MM.1S (cell line): ENCODE measurements around the gene SCN4A.

ENCODE experiments used
- DNase-seq: peaks from one replicate; pipeline ENCODE4 v3.0.0-alpha.2; 2015
- H2AFZ ChIP-seq: fragments of 300-600 bp; sonication (generic); 2 replicates; pipeline ENCODE4 v1.6.0; 2016; ENCODE audit warnings: antibody characterized with exemption, low read length
- H3F3A ChIP-seq: fragments of 300-600 bp; sonication (generic); 2 replicates; pipeline ENCODE4 v1.6.1; 2016; ENCODE audit warnings: mild to moderate bottlenecking, antibody characterized with exemption, low read length, moderate library complexity, mixed read lengths; ENCODE audit not compliant: insufficient read depth
- H3K27ac ChIP-seq: fragments of 300-600 bp; sonication (generic); 2 replicates; pipeline ENCODE4 v1.5.1; 2016; ENCODE audit warnings: mild to moderate bottlenecking, low read length
- H3K27me3 ChIP-seq: fragments of 300-600 bp; sonication (generic); replicated peaks from 2 replicates; pipeline ENCODE4 v1.6.0; 2016; ENCODE audit warnings: low read length; ENCODE audit not compliant: insufficient read depth
- H3K36me3 ChIP-seq: fragments of 300-600 bp; sonication (generic); replicated peaks from 2 replicates; pipeline ENCODE4 v1.6.1; 2016; ENCODE audit warnings: mild to moderate bottlenecking, low read length, mixed read lengths; ENCODE audit not compliant: insufficient read depth
- H3K4me1 ChIP-seq: fragments of 300-600 bp; sonication (generic); 2 replicates; pipeline ENCODE4 v1.6.1; 2016; ENCODE audit warnings: low read length, mixed read lengths
- H3K4me2 ChIP-seq: fragments of 300-600 bp; sonication (generic); 2 replicates; pipeline ENCODE4 v1.6.0; 2016; ENCODE audit warnings: low read depth, low read length
- H3K4me3 ChIP-seq: fragments of 300-600 bp; sonication (generic); 2 replicates; pipeline ENCODE4 v1.5.1; 2016; ENCODE audit warnings: low read length, mixed read lengths
- H3K79me2 ChIP-seq: fragments of 300-600 bp; sonication (generic); 2 replicates; pipeline ENCODE4 v1.6.1; 2016; ENCODE audit warnings: mixed run types, low read length, mixed read lengths
- H3K9ac ChIP-seq: fragments of 300-600 bp; sonication (generic); 2 replicates; pipeline ENCODE4 v1.6.1; 2016; ENCODE audit warnings: low read length, mixed read lengths
- H3K9me2 ChIP-seq: fragments of 300-600 bp; sonication (generic); replicated peaks from 2 replicates; pipeline ENCODE4 v1.6.1; 2016; ENCODE audit warnings: mild to moderate bottlenecking, low read length, mixed read lengths; ENCODE audit not compliant: insufficient read depth
- H3K9me3 ChIP-seq: fragments of 300-600 bp; sonication (generic); replicated peaks from 2 replicates; pipeline ENCODE4 v1.6.1; 2016; ENCODE audit warnings: mild to moderate bottlenecking, low read length, mixed read lengths; ENCODE audit not compliant: insufficient read depth
- H4K20me1 ChIP-seq: fragments of 300-600 bp; sonication (generic); 2 replicates; pipeline ENCODE4 v1.6.1; 2016; ENCODE audit warnings: mild to moderate bottlenecking, low read length, moderate library complexity, mixed read lengths; ENCODE audit not compliant: insufficient read depth
- EZH2 ChIP-seq: fragments of 300-600 bp; sonication (generic); optimal IDR thresholded peaks from 2 replicates; pipeline ENCODE3; 2017; ENCODE audit warnings: low read depth, mild to moderate bottlenecking, antibody characterized with exemption, low read length, mixed read lengths
- EZH2phosphoT487 ChIP-seq: fragments of 300-600 bp; sonication (generic); IDR thresholded peaks from 2 replicates; pipeline ENCODE4 v1.6.1; 2018; ENCODE audit warnings: antibody characterized with exemption, low read length
- TF ChIP-seq, protein P1 (sequence below): fragments of 300-600 bp; sonication (generic); IDR thresholded peaks from 2 replicates; pipeline ENCODE4 v1.5.1; 2016; ENCODE audit warnings: antibody characterized with exemption, low read length, mixed read lengths

Gene SCN4A

DNA sequence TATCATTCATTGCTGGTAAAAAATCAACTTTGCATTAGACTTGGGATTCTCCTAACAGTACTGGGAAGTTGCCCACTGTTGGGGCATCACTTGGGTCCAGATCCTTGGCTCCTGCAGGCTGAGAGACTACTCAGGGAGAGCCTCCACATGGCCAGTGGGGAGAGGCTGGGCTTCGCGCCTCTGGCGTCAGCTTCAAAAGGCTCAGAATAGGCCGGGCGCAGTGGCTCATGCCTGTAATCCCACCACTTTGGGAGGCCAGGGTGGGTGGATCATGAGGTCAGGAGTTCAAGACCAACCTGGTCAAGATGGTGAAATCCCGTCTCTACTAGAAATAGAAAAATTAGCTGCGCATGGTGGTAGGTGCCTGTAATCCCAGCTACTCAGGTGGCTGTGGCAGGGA is 58.2 kb downstream of the SCN4A start:
- no peaks in the 10 kb centered on the region for H3K4me1 ChIP-seq
- H3K27ac ChIP-seq, result no peak overlapping the region
- H3K27me3 ChIP-seq, result no peaks in the 10 kb centered on the region; the same call in 1 of the 2 replicates
- H3K9me3 ChIP-seq, result no peaks in the 10 kb centered on the region
- H3F3A ChIP-seq, result no peaks in the 10 kb centered on the region
- DNase-seq, result no peak
- H3K4me3 ChIP-seq, result no peak overlapping the region
- H3K9me2 ChIP-seq, result no peaks in the 10 kb centered on the region
- H4K20me1 ChIP-seq, result no peaks in the 10 kb centered on the region
- no peaks in the 10 kb centered on the region for H3K36me3 ChIP-seq
- no peak overlapping the region for H2AFZ ChIP-seq
- H3K4me2 ChIP-seq, result no peak overlapping the region
- H3K79me2 ChIP-seq, result no peaks in the 10 kb centered on the region
- TF ChIP-seq EZH2phosphoT487, result no peak
- TF ChIP-seq, protein P1, sequence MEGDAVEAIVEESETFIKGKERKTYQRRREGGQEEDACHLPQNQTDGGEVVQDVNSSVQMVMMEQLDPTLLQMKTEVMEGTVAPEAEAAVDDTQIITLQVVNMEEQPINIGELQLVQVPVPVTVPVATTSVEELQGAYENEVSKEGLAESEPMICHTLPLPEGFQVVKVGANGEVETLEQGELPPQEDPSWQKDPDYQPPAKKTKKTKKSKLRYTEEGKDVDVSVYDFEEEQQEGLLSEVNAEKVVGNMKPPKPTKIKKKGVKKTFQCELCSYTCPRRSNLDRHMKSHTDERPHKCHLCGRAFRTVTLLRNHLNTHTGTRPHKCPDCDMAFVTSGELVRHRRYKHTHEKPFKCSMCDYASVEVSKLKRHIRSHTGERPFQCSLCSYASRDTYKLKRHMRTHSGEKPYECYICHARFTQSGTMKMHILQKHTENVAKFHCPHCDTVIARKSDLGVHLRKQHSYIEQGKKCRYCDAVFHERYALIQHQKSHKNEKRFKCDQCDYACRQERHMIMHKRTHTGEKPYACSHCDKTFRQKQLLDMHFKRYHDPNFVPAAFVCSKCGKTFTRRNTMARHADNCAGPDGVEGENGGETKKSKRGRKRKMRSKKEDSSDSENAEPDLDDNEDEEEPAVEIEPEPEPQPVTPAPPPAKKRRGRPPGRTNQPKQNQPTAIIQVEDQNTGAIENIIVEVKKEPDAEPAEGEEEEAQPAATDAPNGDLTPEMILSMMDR, result no peak
- no peak for TF ChIP-seq EZH2
- no peak overlapping the region for H3K9ac ChIP-seq

DNA sequence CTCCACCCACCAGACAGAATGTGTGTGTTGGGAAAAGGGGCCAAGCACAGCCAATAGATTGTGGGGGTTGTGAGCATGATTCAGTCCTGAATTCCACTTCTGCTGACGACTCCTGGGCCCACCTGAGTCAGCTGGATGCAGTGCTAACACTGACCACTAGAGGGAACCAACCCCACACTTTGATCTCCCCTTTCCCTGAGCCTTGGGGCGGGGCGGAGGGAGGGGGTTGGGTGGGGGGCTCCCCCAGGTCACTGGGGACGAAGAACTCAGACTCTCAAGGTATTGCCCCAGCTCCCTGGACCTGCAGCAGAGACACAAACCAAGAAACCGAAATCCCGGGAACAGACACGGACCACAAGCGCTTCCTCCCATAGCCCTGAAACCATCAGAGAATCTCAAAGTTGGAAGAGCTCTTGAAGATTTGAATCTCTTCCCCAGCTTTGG is 61.0 kb downstream of the SCN4A start:
- TF ChIP-seq EZH2phosphoT487, result no peak
- TF ChIP-seq, protein P1, result peak; percentile 52
- no peak for TF ChIP-seq EZH2
- no peak overlapping the region for H3K4me2 ChIP-seq
- peak; percentile 20 for DNase-seq

DNA sequence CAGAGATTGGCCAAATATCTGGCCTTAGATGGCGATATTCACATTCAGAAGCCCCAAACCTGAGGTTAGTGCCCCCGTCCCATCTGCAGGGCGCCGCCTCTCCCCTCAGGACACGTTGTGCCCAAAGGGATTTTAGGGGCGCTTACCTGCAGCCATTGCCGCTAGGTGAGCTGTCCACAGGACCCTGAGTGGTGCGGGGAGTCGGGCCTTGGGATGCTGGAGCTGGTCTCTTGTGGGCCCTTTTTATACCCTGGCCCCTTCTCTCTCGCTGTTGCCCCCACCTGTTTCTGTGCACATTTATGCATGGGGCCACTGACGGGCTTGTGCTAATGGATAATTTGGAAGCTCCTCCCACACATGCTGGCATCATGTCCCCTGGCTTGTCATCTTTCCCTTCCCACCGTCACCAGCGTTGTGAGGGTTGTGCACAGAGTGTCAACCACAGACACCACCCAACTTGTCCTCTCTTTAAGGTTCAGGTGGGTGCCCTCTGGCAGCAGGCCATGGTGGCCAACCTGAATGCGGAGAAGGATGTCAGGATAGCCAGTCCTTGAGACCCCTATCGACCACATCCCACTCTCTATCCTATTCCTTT is 61.6 kb downstream of the SCN4A start, which contains the start of gene CSHL1:
TSS of gene CSHL1 (minus strand) at position 218 of the 595 bp plus-strand sequence. CDS start at position 156, 62 bp downstream.
- H3K9ac ChIP-seq, result no peak within 1 kb of the TSS
- no peak within 1 kb of the TSS for H2AFZ ChIP-seq
- H3K9me3 ChIP-seq, result no peaks in the 10 kb centered on the region
- H3K4me2 ChIP-seq, result no peak within 1 kb of the TSS
- H3F3A ChIP-seq, result no peaks in the 10 kb centered on the region
- H3K9me2 ChIP-seq, result no peaks in the 10 kb centered on the region
- H3K27me3 ChIP-seq, result no peaks in the 10 kb centered on the region; the same call in 1 of the 2 replicates
- TF ChIP-seq EZH2phosphoT487 (no peak), EZH2 (no peak)
- TF ChIP-seq, protein P1, result no peak
- no peaks in the 10 kb centered on the region for H4K20me1 ChIP-seq
- no peak for DNase-seq
- no peaks in the 10 kb centered on the region for H3K4me1 ChIP-seq
- no peak within 1 kb of the TSS for H3K4me3 ChIP-seq
- no peaks in the 10 kb centered on the region for H3K36me3 ChIP-seq
- no peak within 1 kb of the TSS for H3K27ac ChIP-seq
- H3K79me2 ChIP-seq, result no peaks in the 10 kb centered on the region

More for the DNA sequence above, 61.0 kb downstream of the SCN4A start:
- H3K27me3 ChIP-seq, result no peaks in the 10 kb centered on the region; the same call in 1 of the 2 replicates
- H4K20me1 ChIP-seq, result no peaks in the 10 kb centered on the region
- H3K27ac ChIP-seq, result no peak overlapping the region
- no peaks in the 10 kb centered on the region for H3K79me2 ChIP-seq
- no peak overlapping the region for H3K9ac ChIP-seq
- H3K4me1 ChIP-seq, result no peaks in the 10 kb centered on the region
- H3K9me2 ChIP-seq, result no peaks in the 10 kb centered on the region
- H3F3A ChIP-seq, result no peaks in the 10 kb centered on the region
- no peaks in the 10 kb centered on the region for H3K36me3 ChIP-seq
- no peak overlapping the region for H3K4me3 ChIP-seq
- H2AFZ ChIP-seq, result no peak overlapping the region
- no peaks in the 10 kb centered on the region for H3K9me3 ChIP-seq
